Measurements from ENCODE around the gene MYD88.

The MYD88 gene

DNA sequence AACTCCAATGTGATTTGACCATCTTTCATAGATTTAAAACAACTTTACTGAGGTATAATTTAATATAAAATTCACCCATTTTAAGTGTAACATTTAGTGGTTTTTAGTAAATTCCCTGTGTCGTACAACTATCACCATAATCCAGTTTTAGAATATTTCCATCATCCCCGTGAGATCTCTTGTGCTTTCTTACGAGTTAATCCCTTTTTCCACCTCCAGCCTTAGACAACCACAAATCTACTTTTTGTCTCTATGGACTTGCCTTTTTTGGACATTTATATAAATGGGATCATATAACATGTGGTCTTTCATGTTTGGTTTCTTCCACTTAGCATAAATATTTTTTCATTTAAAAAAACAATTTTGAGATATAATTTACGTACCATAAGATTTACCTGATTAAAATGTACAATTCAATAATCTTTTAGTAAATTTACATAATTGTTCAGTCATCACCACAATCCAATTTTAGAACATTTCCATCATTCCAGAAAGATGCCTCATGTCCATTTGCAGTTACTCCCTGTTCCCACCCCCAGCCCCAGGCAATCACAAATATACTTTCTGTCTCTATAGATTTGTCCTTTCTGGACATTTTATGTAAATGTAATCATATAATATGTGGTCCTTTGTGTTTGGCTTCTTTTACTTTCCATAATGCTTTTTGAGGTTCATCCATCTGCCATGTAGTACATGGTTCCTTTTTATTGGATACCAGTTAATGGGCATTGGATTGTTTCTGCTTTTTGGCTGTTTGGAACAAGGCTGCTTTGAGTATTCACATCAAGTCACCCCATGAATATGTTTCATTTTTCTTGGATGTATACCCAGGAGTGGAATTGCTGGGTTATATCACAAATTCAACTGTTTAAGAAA lies 29.9 kb downstream of the MYD88 start:
- no peak for DNase-seq

- DNase-seq, result no peak
Observed at GRCh38 chr3:38169027-38169317, 30.5 kb downstream of the MYD88 start.

DNA sequence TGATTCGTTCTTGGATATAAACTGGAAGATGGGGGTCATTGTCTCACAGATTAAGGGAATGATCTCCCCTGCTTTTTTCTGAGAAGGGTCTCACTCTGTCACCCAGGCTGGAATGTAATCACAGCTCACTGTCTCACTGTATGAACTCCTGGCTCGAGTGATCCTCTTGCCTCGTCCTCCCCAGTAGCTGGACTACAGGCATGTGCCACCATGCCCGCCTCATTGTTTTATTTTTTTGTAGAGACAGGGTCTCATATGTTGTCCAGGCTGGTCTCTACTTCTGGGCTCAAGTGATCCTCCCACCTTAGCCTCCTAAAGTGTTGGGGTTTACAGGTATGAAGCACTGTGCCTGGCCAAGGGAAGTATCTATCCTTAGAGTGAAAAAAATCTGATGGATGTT lies 32.3 kb downstream of the MYD88 start:
- DNase-seq, result no peak

- DNase-seq, result no peak
Observed at GRCh38 chr3:38171622-38172021, 33.2 kb downstream of the MYD88 start.

- DNase-seq, result no peak
Observed at GRCh38 chr3:38173834-38174418, 35.5 kb downstream of the MYD88 start.

GRCh38 chr3:38177181-38177580 lies 38.7 kb downstream of the MYD88 start:
- no peak for DNase-seq

- no peak for DNase-seq
Observed at GRCh38 chr3:38186781-38187180, 48.3 kb downstream of the MYD88 start.

GRCh38 chr3:38190481-38190881 lies 52.0 kb downstream of the MYD88 start:
- DNase-seq, result no peak
